C4-2B (cell line): Measurements from ENCODE around the gene DLG1.

Experiments
- CTCF ChIP-seq: fragments of 450-650 bp; conservative IDR thresholded peaks from 2 replicates; pipeline ENCODE4 v1.5.1; 2017; ENCODE audit warnings: mild to moderate bottlenecking
- ZFX ChIP-seq: fragments of 450-650 bp; IDR thresholded peaks from 2 replicates; pipeline ENCODE4 v1.6.1; 2017

DNA sequence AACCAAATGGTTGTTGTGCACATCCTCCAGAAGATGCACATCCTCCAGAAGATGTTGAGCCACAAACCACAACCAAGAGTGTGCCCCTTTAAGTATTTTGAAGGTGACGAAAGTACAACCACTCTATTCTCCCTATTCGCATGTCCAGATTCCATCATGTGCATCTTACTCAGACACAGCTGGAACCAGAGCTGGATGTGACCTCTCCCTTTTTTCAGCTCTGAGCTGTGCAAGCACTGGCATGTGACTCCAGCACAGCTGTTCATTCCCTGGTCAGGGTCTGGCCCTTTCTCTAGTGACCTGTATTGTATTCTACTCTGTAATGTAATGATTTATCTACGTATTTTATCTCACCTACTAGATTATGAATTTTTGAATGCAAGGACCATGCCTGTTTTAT lies 29.3 kb upstream of the DLG1 start:
- no peak for TF ChIP-seq CTCF
- TF ChIP-seq ZFX, result no peak
